NCI-H69 (cell line): ENCODE results near the gene KATNAL2.
"Not testable (repeated sequence)": the region's sequence is repeated elsewhere in the genome, so short reads cannot be mapped to it uniquely, and the experiment has no call there.

Experiments used
- DNase-seq: peaks from one replicate; lab custom pipeline; 2025; lab: John Stamatoyannopoulos, UW

Gene KATNAL2

DNA sequence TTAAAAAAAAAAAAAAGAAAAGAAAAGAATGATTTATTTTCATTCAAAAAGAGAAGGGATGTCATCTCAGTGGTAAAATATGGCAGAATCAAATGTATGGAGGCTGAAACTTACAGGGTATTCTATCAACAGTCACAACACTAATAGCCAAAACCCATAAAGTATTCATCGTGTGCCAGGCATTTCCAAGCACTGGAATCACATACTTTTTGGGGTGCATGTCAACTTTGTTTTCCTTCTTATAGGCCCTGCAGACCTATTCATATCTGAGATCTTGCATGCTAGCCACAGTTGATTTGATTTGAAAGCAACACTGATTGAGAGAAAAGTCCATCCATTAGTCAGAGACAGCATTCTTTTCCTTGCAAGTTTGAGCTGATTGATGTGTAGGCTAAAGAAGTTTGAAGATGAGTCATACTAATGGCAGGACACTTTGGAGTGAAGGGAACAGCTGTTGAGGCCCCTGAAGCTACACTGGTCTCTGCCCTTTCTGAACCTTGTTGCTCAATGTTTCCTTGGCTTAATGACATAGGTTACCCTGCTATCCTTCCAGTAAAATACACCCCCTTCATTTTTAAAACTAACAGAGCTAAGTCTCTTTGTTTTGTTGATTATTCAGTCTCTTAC, 22.0 kb downstream of the KATNAL2 start:
- DNase-seq = no peak

DNA sequence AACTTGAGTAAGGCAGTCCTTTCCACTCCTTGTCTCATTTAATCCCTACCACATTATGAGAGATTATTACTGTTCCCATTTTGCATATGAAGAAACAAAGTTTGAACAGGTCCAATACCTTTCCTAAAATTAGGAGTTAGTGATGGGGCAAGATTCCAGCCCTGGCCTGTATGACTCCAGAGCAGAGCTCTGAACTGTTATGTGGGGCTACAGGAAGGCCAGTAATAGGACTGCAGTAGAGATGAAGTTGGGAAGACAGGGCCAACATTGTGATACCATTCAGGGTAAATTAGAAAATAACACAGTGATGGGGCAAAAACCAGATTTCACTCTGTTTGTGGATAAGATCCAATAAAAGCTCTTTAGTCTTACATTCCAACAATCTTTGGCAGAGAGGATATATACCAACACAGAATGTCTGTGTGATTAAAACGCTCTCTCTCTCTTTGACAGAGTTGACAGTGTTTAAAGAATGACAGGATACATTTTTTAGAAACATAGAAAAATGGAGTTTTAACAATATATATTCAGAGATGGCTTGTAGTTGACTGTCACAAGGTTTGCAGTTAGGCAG, 22.7 kb downstream of the KATNAL2 start:
- DNase-seq = no peak

DNA sequence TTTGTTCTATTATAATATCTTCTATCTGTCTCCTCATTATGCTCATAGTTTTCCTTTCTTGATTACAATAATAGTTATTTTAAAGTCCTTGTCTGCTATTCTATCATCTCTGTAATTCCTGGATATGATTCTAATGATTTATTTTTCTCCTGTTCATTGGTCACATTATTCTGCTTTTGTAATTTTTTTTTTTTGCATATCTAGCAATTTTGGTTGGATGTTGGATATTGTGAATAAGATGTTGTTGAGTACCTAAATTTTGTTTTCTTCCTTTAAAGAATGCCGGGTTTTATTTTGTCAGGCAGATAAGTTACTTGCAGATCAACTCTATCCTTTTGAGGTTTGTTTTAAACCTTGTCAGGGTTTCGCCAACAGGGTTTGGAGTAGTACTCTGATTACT, 25.2 kb downstream of the KATNAL2 start:
- DNase-seq = no peak

GRCh38 chr18:46946656-46947282, 29.4 kb downstream of the KATNAL2 start:
- DNase-seq = peak; percentile 94

- DNase-seq = peak; percentile 68
Measured at GRCh38 chr18:46950064-46950656, 32.8 kb downstream of the KATNAL2 start.

DNA sequence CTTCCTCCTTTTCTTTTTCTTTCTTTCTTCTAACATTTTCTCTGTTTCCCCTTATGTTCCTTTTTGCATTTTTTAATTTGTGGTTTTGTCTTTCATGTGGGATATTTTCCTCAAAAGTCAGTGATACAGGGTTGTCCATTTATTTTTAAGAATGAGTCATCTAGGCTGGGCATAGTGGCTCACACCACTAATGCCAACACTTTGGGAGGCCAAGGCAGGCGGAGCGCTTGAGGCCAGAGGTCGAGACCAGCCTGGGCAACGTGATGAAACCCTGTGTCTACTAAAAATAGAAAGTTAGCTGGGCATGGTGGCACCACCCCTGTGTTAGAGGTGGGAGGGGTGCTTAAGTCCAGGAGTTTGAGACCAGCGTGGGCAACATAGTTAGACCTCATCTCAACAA, 35.8 kb downstream of the KATNAL2 start:
- DNase-seq = no peak

GRCh38 chr18:46958209-46958608, 40.8 kb downstream of the KATNAL2 start:
- no peak for DNase-seq

DNA sequence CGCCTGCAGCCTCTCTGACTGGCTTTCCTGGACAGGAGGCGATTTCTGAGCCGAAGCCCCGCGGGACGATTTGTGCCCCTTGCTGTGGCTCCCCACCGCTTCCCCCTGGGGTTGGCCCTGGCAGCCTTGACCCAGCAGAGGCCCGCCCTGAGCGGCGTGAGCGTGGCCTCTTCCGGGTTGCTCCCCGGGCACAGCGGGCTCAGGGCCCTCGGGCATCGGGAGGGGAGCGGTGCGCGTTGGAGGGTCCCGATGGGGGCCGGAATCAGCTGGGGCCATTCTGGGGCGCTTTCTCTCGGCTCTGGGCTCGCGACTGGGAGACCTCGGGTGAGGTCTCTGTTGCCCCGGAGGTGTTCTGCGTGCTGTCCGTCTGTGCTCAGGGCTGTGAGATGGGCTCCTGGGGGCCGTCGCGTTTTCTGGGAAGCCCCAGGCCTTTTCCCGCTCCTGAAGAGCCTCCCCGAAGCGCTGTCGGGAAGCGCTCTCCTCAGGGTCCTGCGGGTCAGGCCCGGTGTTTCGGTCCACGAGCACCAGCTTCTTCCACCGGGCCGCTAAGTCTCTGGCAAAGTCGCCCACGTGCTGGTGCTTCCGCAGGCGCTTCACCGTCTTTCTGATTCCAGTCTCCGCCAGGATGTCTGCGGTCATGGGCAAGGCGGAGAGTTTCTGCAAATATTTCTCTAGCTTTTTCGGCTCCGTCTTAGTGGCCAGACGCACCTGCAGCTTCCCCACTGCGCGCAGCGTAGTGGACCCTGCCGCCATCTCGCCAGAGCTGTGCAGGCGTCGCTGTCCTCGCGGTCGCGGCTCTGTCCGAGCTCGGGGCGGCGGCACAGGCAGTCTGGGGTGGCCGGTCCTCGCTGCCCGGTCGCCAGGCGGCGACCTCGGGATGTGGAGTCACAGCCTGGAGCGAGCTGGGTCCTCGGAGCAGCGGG, 46.5 kb downstream of the KATNAL2 start:
- DNase-seq = not testable (repeated sequence)

- DNase-seq = not testable (repeated sequence)
Measured at GRCh38 chr18:46964579-46965293, 47.3 kb downstream of the KATNAL2 start.

DNA sequence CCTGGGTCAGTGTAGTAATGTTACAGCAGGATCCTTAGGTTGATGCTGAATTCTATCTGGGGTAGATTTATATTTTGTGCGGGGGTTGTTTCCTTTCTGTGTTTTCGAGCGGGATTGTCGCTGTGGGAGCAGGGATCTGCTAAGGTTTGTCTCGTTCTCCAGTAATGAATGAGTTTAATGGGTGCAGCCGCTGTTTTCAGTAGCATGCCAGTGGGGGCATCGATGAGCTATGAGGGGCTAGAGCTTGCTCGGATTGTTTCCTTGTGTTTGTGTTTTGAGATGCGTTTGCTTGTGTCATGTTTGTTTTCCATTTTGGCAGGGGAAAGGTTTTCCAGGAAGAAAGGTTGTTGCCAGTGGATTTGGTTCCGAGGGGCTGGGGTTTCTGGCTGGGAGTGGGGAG, 48.9 kb downstream of the KATNAL2 start:
- DNase-seq = not testable (repeated sequence)

DNA sequence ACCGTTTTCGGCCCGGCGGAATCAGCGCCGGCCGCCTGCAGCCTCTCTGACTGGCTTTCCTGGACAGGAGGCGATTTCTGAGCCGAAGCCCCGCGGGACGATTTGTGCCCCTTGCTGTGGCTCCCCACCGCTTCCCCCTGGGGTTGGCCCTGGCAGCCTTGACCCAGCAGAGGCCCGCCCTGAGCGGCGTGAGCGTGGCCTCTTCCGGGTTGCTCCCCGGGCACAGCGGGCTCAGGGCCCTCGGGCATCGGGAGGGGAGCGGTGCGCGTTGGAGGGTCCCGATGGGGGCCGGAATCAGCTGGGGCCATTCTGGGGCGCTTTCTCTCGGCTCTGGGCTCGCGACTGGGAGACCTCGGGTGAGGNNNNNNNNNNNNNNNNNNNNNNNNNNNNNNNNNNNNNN, 52.1 kb downstream of the KATNAL2 start:
- not testable (repeated sequence) for DNase-seq

DNA sequence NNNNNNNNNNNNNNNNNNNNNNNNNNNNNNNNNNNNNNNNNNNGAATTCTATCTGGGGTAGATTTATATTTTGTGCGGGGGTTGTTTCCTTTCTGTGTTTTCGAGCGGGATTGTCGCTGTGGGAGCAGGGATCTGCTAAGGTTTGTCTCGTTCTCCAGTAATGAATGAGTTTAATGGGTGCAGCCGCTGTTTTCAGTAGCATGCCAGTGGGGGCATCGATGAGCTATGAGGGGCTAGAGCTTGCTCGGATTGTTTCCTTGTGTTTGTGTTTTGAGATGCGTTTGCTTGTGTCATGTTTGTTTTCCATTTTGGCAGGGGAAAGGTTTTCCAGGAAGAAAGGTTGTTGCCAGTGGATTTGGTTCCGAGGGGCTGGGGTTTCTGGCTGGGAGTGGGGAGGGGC, 102.5 kb downstream of the KATNAL2 start:
- DNase-seq = not testable (repeated sequence)

DNA sequence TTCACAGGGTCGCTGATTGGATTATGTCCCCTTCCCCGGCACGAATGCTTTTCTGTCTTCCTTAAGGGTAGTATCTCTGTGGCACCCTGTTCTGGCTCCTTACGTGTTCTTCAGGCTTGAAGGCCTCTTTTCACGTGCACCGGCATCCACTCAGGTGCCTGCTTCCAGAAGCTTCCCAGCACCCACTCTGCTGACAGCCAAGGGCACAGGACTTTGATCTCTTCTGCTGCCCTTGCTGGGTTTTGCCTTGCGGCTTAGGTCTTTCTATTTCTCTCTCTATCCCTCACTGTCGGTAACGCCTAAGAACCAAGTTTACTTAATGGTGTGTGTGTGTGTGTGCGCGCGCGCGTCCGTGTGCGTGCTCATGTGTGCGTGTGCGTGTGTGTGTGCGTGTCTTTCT, 103.4 kb downstream of the KATNAL2 start:
- not testable (repeated sequence) for DNase-seq

GRCh38 chr18:47022821-47023220, 105.4 kb downstream of the KATNAL2 start:
- DNase-seq = not testable (repeated sequence)

GRCh38 chr18:47023769-47024465, 106.5 kb downstream of the KATNAL2 start:
- DNase-seq = not testable (repeated sequence)

DNA sequence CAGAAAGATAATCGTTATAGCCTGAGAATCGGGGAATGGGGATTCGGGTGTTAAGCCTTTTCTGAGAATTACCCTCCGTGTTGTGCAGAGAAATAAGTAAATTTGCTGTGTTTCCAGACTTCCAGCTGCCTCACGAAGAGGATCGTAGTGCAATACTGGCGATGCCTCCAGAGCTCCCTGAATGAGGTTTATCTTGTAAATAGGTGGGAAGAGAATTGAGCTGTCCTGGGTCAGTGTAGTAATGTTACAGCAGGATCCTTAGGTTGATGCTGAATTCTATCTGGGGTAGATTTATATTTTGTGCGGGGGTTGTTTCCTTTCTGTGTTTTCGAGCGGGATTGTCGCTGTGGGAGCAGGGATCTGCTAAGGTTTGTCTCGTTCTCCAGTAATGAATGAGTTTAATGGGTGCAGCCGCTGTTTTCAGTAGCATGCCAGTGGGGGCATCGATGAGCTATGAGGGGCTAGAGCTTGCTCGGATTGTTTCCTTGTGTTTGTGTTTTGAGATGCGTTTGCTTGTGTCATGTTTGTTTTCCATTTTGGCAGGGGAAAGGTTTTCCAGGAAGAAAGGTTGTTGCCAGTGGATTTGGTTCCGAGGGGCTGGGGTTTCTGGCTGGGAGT, 108.3 kb downstream of the KATNAL2 start:
- not testable (repeated sequence) for DNase-seq

DNA sequence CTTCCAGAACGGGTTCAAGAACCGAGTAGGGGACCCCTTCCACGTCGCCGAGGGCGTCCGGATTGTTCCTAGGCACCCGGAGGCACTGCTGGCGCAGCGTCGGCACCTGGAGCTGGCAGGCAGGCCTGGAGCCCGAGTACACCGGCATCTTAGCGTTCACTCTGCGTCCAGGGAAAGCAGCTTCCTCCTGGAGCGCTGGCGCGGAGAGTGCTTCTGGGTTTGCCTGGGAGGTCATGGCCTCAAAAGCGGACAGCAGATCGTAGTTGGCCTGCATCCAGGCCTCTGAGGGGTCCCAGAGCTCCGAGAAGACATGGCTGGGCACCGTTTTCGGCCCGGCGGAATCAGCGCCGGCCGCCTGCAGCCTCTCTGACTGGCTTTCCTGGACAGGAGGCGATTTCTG, 111.3 kb downstream of the KATNAL2 start:
- not testable (repeated sequence) for DNase-seq

DNA sequence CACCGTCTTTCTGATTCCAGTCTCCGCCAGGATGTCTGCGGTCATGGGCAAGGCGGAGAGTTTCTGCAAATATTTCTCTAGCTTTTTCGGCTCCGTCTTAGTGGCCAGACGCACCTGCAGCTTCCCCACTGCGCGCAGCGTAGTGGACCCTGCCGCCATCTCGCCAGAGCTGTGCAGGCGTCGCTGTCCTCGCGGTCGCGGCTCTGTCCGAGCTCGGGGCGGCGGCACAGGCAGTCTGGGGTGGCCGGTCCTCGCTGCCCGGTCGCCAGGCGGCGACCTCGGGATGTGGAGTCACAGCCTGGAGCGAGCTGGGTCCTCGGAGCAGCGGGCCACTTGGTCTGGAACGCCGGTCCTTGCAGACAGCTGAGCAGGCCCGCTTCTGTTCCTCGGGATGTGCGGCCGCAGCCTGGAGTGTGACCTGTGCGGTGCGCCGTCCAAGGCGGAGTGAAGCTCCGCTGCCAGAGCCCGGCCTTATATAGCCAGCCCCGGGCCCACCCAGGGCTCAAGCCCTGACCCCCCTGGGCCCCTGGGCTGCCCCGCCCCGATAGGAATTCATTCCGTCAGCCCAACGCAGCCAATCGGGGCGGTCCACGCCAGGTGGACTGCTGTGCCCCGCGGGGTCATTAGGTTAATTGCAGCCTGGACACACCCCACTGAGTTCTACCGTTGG, 112.4 kb downstream of the KATNAL2 start:
- DNase-seq = not testable (repeated sequence)

- not testable (repeated sequence) for DNase-seq
Measured at GRCh38 chr18:47030887-47031286, 113.5 kb downstream of the KATNAL2 start.

DNA sequence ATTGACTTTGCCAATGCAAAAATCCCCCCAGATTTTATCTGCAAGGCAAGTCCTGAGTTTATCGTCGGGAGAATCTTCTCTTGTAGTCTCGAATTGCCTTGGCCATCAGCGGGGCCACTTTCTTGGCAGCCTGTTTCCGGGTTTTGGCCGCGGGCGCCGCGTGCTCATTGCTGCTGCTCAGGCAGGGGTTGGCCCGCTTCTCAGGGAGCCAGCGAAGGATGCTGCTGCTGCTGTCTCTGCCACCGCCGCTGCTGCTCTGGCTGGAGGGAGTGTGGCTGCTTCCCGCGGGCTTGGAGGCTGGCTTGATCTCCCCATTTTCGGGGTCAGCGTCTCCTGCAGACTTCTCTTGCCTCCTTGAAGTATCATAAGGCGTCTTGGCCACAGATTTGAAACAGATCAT, 115.5 kb downstream of the KATNAL2 start:
- peak; percentile 49 for DNase-seq
